DND-41 (cell line): ENCODE measurements around the gene PITPNC1.
"Not testable (repeated sequence)": the region's sequence is repeated elsewhere in the genome, so short reads cannot be mapped to it uniquely, and the experiment has no call there.

ENCODE experiments used
- ATAC-seq: fragments of 200-7000 bp; cut with Tn5 transposase; 3 replicates; pipeline ENCODE4 v1.9.1; 2021; ENCODE audit warnings: low read depth; ENCODE audit not compliant: insufficient read depth
- DNase-seq: peaks from one replicate; pipeline ENCODE4 v3.0.0-alpha.2; 2020
- H2AFZ ChIP-seq: 2 replicates; pipeline ENCODE4 v1.6.0; 2012; ENCODE audit warnings: low read depth, low read length
- H3K27ac ChIP-seq: 2 replicates; pipeline ENCODE4 v1.5.1; 2012; ENCODE audit warnings: low read length, inconsistent platforms
- H3K27me3 ChIP-seq: fragments of 200-600 bp; sonication (generic); 2 replicates; pipeline ENCODE4 v1.6.0; 2012; ENCODE audit warnings: low read length, mild to moderate bottlenecking, inconsistent platforms; ENCODE audit not compliant: insufficient read depth, poor library complexity
- H3K36me3 ChIP-seq: 2 replicates; pipeline ENCODE4 v1.5.1; 2012; ENCODE audit warnings: low read length, inconsistent platforms; ENCODE audit not compliant: insufficient read depth
- H3K4me1 ChIP-seq: 2 replicates; pipeline ENCODE4 v1.5.1; 2012; ENCODE audit warnings: mild to moderate bottlenecking, low read length; ENCODE audit not compliant: insufficient read depth
- H3K4me2 ChIP-seq: 2 replicates; pipeline ENCODE4 v1.6.0; 2012; ENCODE audit warnings: mild to moderate bottlenecking, moderate library complexity, low read length, inconsistent platforms; ENCODE audit not compliant: insufficient read depth
- H3K4me3 ChIP-seq, 2 experiments: fragments of 200-600 bp in 1 of 2; shearing (Covaris generic) in 1 of 2; 2 replicates each; pipeline ENCODE4 v1.5.1; 2012 to 2016; ENCODE audit warnings: inconsistent platforms in 2 of 2, low read length in 2 of 2, mild to moderate bottlenecking in 2 of 2, low read depth in 1 of 2, moderate library complexity in 1 of 2
- H3K79me2 ChIP-seq: 2 replicates; pipeline ENCODE4 v1.6.0; 2012; ENCODE audit warnings: low read length, inconsistent platforms; ENCODE audit not compliant: insufficient read depth
- H3K9ac ChIP-seq: 2 replicates; pipeline ENCODE4 v1.6.0; 2012; ENCODE audit warnings: low read depth, mild to moderate bottlenecking, inconsistent platforms, low read length, moderate library complexity
- H3K9me3 ChIP-seq: 2 replicates; pipeline ENCODE4 v1.5.1; 2012; ENCODE audit warnings: low read length, moderate library complexity, mild to moderate bottlenecking, inconsistent platforms; ENCODE audit not compliant: insufficient read depth, severe bottlenecking
- H4K20me1 ChIP-seq: 2 replicates; pipeline ENCODE4 v1.6.0; 2012; ENCODE audit warnings: low read length; ENCODE audit not compliant: insufficient read depth
- CTCF ChIP-seq: IDR thresholded peaks from 2 replicates; pipeline ENCODE4 v1.5.1; 2012; ENCODE audit warnings: borderline replicate concordance, low read length, moderate library complexity, mild to moderate bottlenecking; ENCODE audit not compliant: poor library complexity, severe bottlenecking; ENCODE audit errors: extremely low read depth
- EZH2 ChIP-seq: IDR thresholded peaks from 3 replicates; pipeline ENCODE4 v1.6.1; 2012; ENCODE audit warnings: borderline replicate concordance, low read depth, mild to moderate bottlenecking, moderate library complexity, low read length, inconsistent platforms; ENCODE audit not compliant: severe bottlenecking

PITPNC1 gene

GRCh38 chr17:67386965-67387551, 10.0 kb downstream of the PITPNC1 start:
- Histone ChIP-seq H3K4me1 (peaks cover 8% of the 10 kb centered on the region), H3K27me3 (no peaks in the 10 kb centered on the region), H3K36me3 (no peaks in the 10 kb centered on the region; the same call in 1 of the 2 replicates), H3K79me2 (peaks cover 8% of the 10 kb centered on the region; the same call in 1 of the 2 replicates), H3K27ac (no peak overlapping the region), H3K4me3 (no peak overlapping the region), H3K9ac (no peak overlapping the region), H3K4me2 (no peak overlapping the region), H2AFZ (no peak overlapping the region), H4K20me1 (no peaks in the 10 kb centered on the region), H3K9me3 (no peaks in the 10 kb centered on the region)
- no peak for TF ChIP-seq EZH2
- TF ChIP-seq CTCF = peak; percentile 92
- ATAC-seq (peak; percentile 76), DNase-seq (peak; percentile 64)

GRCh38 chr17:67388536-67388935, 11.5 kb downstream of the PITPNC1 start:
- H3K27me3 ChIP-seq, ATAC-seq, H3K9me3 ChIP-seq, H3K4me3 ChIP-seq, H3K4me2 ChIP-seq, H3K79me2 ChIP-seq, H3K27ac ChIP-seq, H3K9ac ChIP-seq, H2AFZ ChIP-seq, DNase-seq, H3K36me3 ChIP-seq, H3K4me1 ChIP-seq, H4K20me1 ChIP-seq: not testable (repeated sequence)

GRCh38 chr17:67388986-67389385, 11.9 kb downstream of the PITPNC1 start:
- Histone ChIP-seq H3K4me3 (no peak overlapping the region), H4K20me1 (no peaks in the 10 kb centered on the region), H3K27me3 (no peaks in the 10 kb centered on the region), H3K79me2 (peaks cover 6% of the 10 kb centered on the region; the same call in 1 of the 2 replicates), H3K4me1 (peaks cover 8% of the 10 kb centered on the region), H3K36me3 (no peaks in the 10 kb centered on the region), H3K9ac (no peak overlapping the region), H2AFZ (no peak overlapping the region), H3K4me2 (no peak overlapping the region), H3K9me3 (no peaks in the 10 kb centered on the region), H3K27ac (no peak overlapping the region)
- TF ChIP-seq EZH2 (no peak), CTCF (no peak)
- DNase-seq (no peak), ATAC-seq (no peak)

- H2AFZ ChIP-seq = no peak overlapping the region
- ATAC-seq = no peak
- no peaks in the 10 kb centered on the region for H3K9me3 ChIP-seq
- no peak overlapping the region for H3K27ac ChIP-seq
- H3K79me2 ChIP-seq = peaks cover 6% of the 10 kb centered on the region; the same call in 1 of the 2 replicates
- H4K20me1 ChIP-seq = no peaks in the 10 kb centered on the region
- TF ChIP-seq CTCF (no peak), EZH2 (no peak)
- H3K4me1 ChIP-seq = peaks cover 8% of the 10 kb centered on the region
- H3K27me3 ChIP-seq = no peaks in the 10 kb centered on the region
- H3K4me3 ChIP-seq = no peak overlapping the region
- H3K9ac ChIP-seq = no peak overlapping the region
- H3K4me2 ChIP-seq = no peak overlapping the region
- DNase-seq = no peak
- no peaks in the 10 kb centered on the region for H3K36me3 ChIP-seq
Observed at GRCh38 chr17:67390006-67390645, 13.0 kb downstream of the PITPNC1 start.
